WTC11 (cell line): ENCODE data around the gene BDKRB2.

Source experiments
- CTCF ChIP-seq: fragments of 200-600 bp; IDR thresholded peaks from 2 replicates; pipeline ENCODE4 v1.8.0; 2022; ENCODE audit warnings: antibody characterized with exemption
- E2F5 ChIP-seq: sonication (generic); formaldehyde crosslinking; IDR thresholded peaks from 2 replicates; pipeline ENCODE4 v1.8.1; 2022; ENCODE audit warnings: mild to moderate bottlenecking, moderate library complexity, missing genetic modification reagents
- ELF4 ChIP-seq: sonication (generic); formaldehyde crosslinking; IDR thresholded peaks from 2 replicates; pipeline ENCODE4 v1.8.1; 2022; ENCODE audit warnings: low read depth, mild to moderate bottlenecking, moderate library complexity, missing genetic modification reagents
- ERG ChIP-seq: fragments of 250-450 bp; sonication (Bioruptor Pico); IDR thresholded peaks from 2 replicates; pipeline ENCODE4 v1.8.0; 2021; ENCODE audit warnings: mild to moderate bottlenecking
- HMGXB4 ChIP-seq: sonication (generic); formaldehyde crosslinking; IDR thresholded peaks from 2 replicates; pipeline ENCODE4 v1.8.1; 2023; ENCODE audit warnings: mild to moderate bottlenecking, moderate library complexity, missing genetic modification reagents
- STAT6 ChIP-seq: sonication (generic); formaldehyde crosslinking; conservative IDR thresholded peaks from 2 replicates; pipeline ENCODE4 v1.8.1; 2023; ENCODE audit warnings: mild to moderate bottlenecking, low read depth, missing genetic modification reagents, moderate library complexity
- TP53 ChIP-seq: sonication (generic); formaldehyde crosslinking; IDR thresholded peaks from 2 replicates; pipeline ENCODE4 v1.8.1; 2023; ENCODE audit warnings: mild to moderate bottlenecking, missing genetic modification reagents
- USF2 ChIP-seq: sonication (generic); formaldehyde crosslinking; IDR thresholded peaks from 2 replicates; pipeline ENCODE4 v1.8.1; 2023; ENCODE audit warnings: mild to moderate bottlenecking, missing genetic modification reagents, moderate library complexity

- no peak for TF ChIP-seq ELF4
- TF ChIP-seq ERG, result no peak
- no peak for TF ChIP-seq CTCF
- TF ChIP-seq STAT6 (CRISPR knock-in tag), result no peak
- no peak for TF ChIP-seq HMGXB4 (CRISPR knock-in tag)
- TF ChIP-seq USF2 (CRISPR knock-in tag), result no peak
- no peak for TF ChIP-seq E2F5 (CRISPR knock-in tag)
- no peak for TF ChIP-seq TP53 (CRISPR knock-in tag)
Measured at GRCh38 chr14:96252323-96252998, 47.8 kb downstream of the BDKRB2 start.
